Skeletal muscle cell (primary cell): ENCODE data around the gene CHURC1.
A peak's percentile ranks its signal among the peaks of the same experiment; 100 is the strongest.

Experiments
- DNase-seq: peaks from one replicate; pipeline ENCODE4 v3.0.0-alpha.2; 2010; ENCODE audit warnings: low read depth
- H3K4me3 ChIP-seq: 2 replicates; pipeline ENCODE4 v1.5.1; 2011; ENCODE audit warnings: low read depth, mild to moderate bottlenecking, control low read depth, low read length, moderate library complexity

The CHURC1 gene

GRCh38 chr14:64935508-64935907, 21.3 kb downstream of the CHURC1 start:
- DNase-seq = no peak

GRCh38 chr14:64937171-64937820, 23.0 kb downstream of the CHURC1 start:
- DNase-seq = peak; percentile 19
- no peak overlapping the region for H3K4me3 ChIP-seq

More at GRCh38 chr14:64935508-64935907, 21.3 kb downstream of the CHURC1 start:
- H3K4me3 ChIP-seq = no peak overlapping the region

- H3K4me3 ChIP-seq = no peak overlapping the region
- DNase-seq = no peak
These were observed 23.6 kb downstream of the CHURC1 start for GRCh38 chr14:64937821-64938193.

- H3K4me3 ChIP-seq = no peak overlapping the region
- DNase-seq = no peak
These were observed 24.9 kb downstream of the CHURC1 start for GRCh38 chr14:64938972-64939816.

GRCh38 chr14:64939817-64940190, 25.5 kb downstream of the CHURC1 start:
- DNase-seq = no peak
- no peak overlapping the region for H3K4me3 ChIP-seq

- H3K4me3 ChIP-seq = no peak overlapping the region
- DNase-seq = no peak
These were observed 26.2 kb downstream of the CHURC1 start for GRCh38 chr14:64940336-64940910.

GRCh38 chr14:64942531-64943111, 28.4 kb downstream of the CHURC1 start, which contains the start of gene GPX2:
GPX2 (minus strand) TSS chr14:64942745; CDS start chr14:64942726, 19 bp downstream.
- no peak for DNase-seq
- no peak within 1 kb of the TSS for H3K4me3 ChIP-seq

GRCh38 chr14:64943556-64943955, 29.3 kb downstream of the CHURC1 start:
- no peak for DNase-seq

GRCh38 chr14:64944041-64944440, 29.8 kb downstream of the CHURC1 start:
- H3K4me3 ChIP-seq = no peak overlapping the region
- no peak for DNase-seq

More at GRCh38 chr14:64943556-64943955, 29.3 kb downstream of the CHURC1 start:
- no peak overlapping the region for H3K4me3 ChIP-seq

- no peak overlapping the region for H3K4me3 ChIP-seq
- no peak for DNase-seq
These were observed 30.6 kb downstream of the CHURC1 start for GRCh38 chr14:64944861-64945260.

GRCh38 chr14:64945431-64946178, 31.4 kb downstream of the CHURC1 start:
- H3K4me3 ChIP-seq = no peak overlapping the region
- no peak for DNase-seq

GRCh38 chr14:64946310-64947045, 32.2 kb downstream of the CHURC1 start:
- no peak overlapping the region for H3K4me3 ChIP-seq
- no peak for DNase-seq

GRCh38 chr14:64947710-64948611, 33.7 kb downstream of the CHURC1 start:
- no peak for DNase-seq
- H3K4me3 ChIP-seq = no peak overlapping the region

GRCh38 chr14:64948612-64949210, 34.5 kb downstream of the CHURC1 start:
- DNase-seq = no peak
- H3K4me3 ChIP-seq = no peak overlapping the region

GRCh38 chr14:64950889-64951288, 36.6 kb downstream of the CHURC1 start:
- no peak for DNase-seq
- H3K4me3 ChIP-seq = no peak overlapping the region

- no peak overlapping the region for H3K4me3 ChIP-seq
- no peak for DNase-seq
These were observed 37.0 kb downstream of the CHURC1 start for GRCh38 chr14:64951291-64951690.

- DNase-seq = no peak
- H3K4me3 ChIP-seq = no peak overlapping the region
These were observed 37.5 kb downstream of the CHURC1 start for GRCh38 chr14:64951724-64952123.
